Measurements from ENCODE around the gene TK2. TPM values are rescaled to one million over a fixed set of nuclear protein-coding genes. Genes with fewer than 3 reads are reported as not detected.

Gene TK2
- total RNA-seq, 1 donor from 2014 or later, result 28.5 TPM

GRCh38 chr16:66480265-66481080, 69.4 kb downstream of the TK2 start:
- no peaks in the 10 kb centered on the region for H3K9me3 Mint-ChIP-seq
- no peak for TF ChIP-seq CTCF (IDR thresholded peaks at IDR 0.05; ENCODE audit: unreplicated experiment)
- H3K27me3 Mint-ChIP-seq (ENCODE audit: low read depth), result peaks cover under 1% of the 10 kb centered on the region
- H3K4me3 Mint-ChIP-seq, result no peak overlapping the region
- no peak overlapping the region for H3K27ac Mint-ChIP-seq
- H3K4me1 Mint-ChIP-seq, result peaks cover 21% of the 10 kb centered on the region
- peak in 1 of 2 experiments; percentile 38 for DNase-seq (ENCODE audit: low spot score in 2 of 2, unreplicated experiment in 2 of 2)
- no peaks in the 10 kb centered on the region for H3K36me3 Mint-ChIP-seq

- DNase-seq (ENCODE audit: low spot score in 2 of 2, unreplicated experiment in 2 of 2), result peak in 1 of 2 experiments; percentile 24
- H3K27me3 Mint-ChIP-seq (ENCODE audit: low read depth), result peaks cover 4% of the 10 kb centered on the region
- peaks cover 21% of the 10 kb centered on the region for H3K4me1 Mint-ChIP-seq
- H3K9me3 Mint-ChIP-seq, result no peaks in the 10 kb centered on the region
- no peak overlapping the region for H3K27ac Mint-ChIP-seq
- no peak overlapping the region for H3K4me3 Mint-ChIP-seq
- TF ChIP-seq CTCF (IDR thresholded peaks at IDR 0.05; ENCODE audit: unreplicated experiment), result no peak
- H3K36me3 Mint-ChIP-seq, result no peaks in the 10 kb centered on the region
Observed at GRCh38 chr16:66479661-66480264, 70.2 kb downstream of the TK2 start.

- no peak overlapping the region for H3K4me3 Mint-ChIP-seq
- no peak overlapping the region for H3K27ac Mint-ChIP-seq
- peak in 1 of 2 experiments; percentile 37 for DNase-seq (ENCODE audit: low spot score in 2 of 2, unreplicated experiment in 2 of 2)
- H3K9me3 Mint-ChIP-seq, result no peaks in the 10 kb centered on the region
- H3K36me3 Mint-ChIP-seq, result no peaks in the 10 kb centered on the region
- TF ChIP-seq CTCF (IDR thresholded peaks at IDR 0.05; ENCODE audit: unreplicated experiment), result peak; percentile 28
- H3K4me1 Mint-ChIP-seq, result peaks cover 17% of the 10 kb centered on the region
- peaks cover 7% of the 10 kb centered on the region for H3K27me3 Mint-ChIP-seq (ENCODE audit: low read depth)
Observed at GRCh38 chr16:66478733-66479511, 71.0 kb downstream of the TK2 start.

GRCh38 chr16:66477028-66477515, 72.8 kb downstream of the TK2 start:
- no peak overlapping the region for H3K4me3 Mint-ChIP-seq
- no peaks in the 10 kb centered on the region for H3K36me3 Mint-ChIP-seq
- H3K9me3 Mint-ChIP-seq, result no peaks in the 10 kb centered on the region
- H3K27ac Mint-ChIP-seq, result no peak overlapping the region
- H3K4me1 Mint-ChIP-seq, result peaks cover 11% of the 10 kb centered on the region
- no peak for TF ChIP-seq CTCF (IDR thresholded peaks at IDR 0.05; ENCODE audit: unreplicated experiment)
- peaks cover 7% of the 10 kb centered on the region for H3K27me3 Mint-ChIP-seq (ENCODE audit: low read depth)
- DNase-seq (ENCODE audit: low spot score in 2 of 2, unreplicated experiment in 2 of 2), result peak in 1 of 2 experiments; percentile 11

GRCh38 chr16:66476328-66477027, 73.4 kb downstream of the TK2 start:
- Mint-ChIP-seq H3K27ac (no peak overlapping the region), H3K4me1 (peaks cover 11% of the 10 kb centered on the region), H3K4me3 (no peak overlapping the region), H3K27me3 (ENCODE audit: low read depth) (peaks cover 7% of the 10 kb centered on the region), H3K36me3 (no peaks in the 10 kb centered on the region), H3K9me3 (no peaks in the 10 kb centered on the region)
- TF ChIP-seq CTCF (IDR thresholded peaks at IDR 0.05; ENCODE audit: unreplicated experiment), result no peak
- peak in 1 of 2 experiments; percentile 32 for DNase-seq (ENCODE audit: low spot score in 2 of 2, unreplicated experiment in 2 of 2)
